HepG2 (cell line): ENCODE results near the gene SMO.

ENCODE experiments used
- CREB1 ChIP-seq, 2 experiments: fragments of 450-650 bp in 1 of 2; IDR thresholded peaks; 2 replicates each; pipeline ENCODE4 v1.6.1; 2016 to 2017; ENCODE audit warnings: control low read depth in 1 of 2, mild to moderate bottlenecking in 1 of 2, missing compliant biosample characterization in 1 of 2, missing genetic modification characterization in 1 of 2
- EP300 ChIP-seq, 3 experiments: sonication (generic) in 1 of 3; formaldehyde crosslinking in 1 of 3; IDR thresholded peaks; 2 replicates each; pipeline versions ENCODE4 v1.5.1 to v1.6.1; 2011 to 2020; ENCODE audit warnings: low read depth in 2 of 3, low read length in 2 of 3, borderline replicate concordance in 1 of 3, improper control_type of control experiment in 1 of 3, mild to moderate bottlenecking in 1 of 3, missing genetic modification reagents in 1 of 3, moderate library complexity in 1 of 3
- MED1 ChIP-seq: sonication (generic); formaldehyde crosslinking; IDR thresholded peaks from 2 replicates; pipeline ENCODE4 v1.4.0; 2020; ENCODE audit warnings: missing genetic modification reagents
- RAD51 ChIP-seq: fragments of 450-650 bp; IDR thresholded peaks from 2 replicates; pipeline ENCODE4 v1.6.1; 2016; ENCODE audit warnings: borderline replicate concordance
- TCF7L2 ChIP-seq: IDR thresholded peaks from 2 replicates; pipeline ENCODE4 v1.6.1; 2011; ENCODE audit warnings: mild to moderate bottlenecking, low read depth, low read length, moderate library complexity
- ZKSCAN1 ChIP-seq: fragments of 150-350 bp; IDR thresholded peaks from 2 replicates; pipeline ENCODE4 v1.6.1; 2014; ENCODE audit warnings: low read length
- ZNF121 ChIP-seq: sonication (generic); formaldehyde crosslinking; IDR thresholded peaks from 2 replicates; pipeline ENCODE4 v1.5.0; 2020; ENCODE audit warnings: mild to moderate bottlenecking, missing genetic modification reagents
- ZNF446 ChIP-seq: sonication (generic); formaldehyde crosslinking; IDR thresholded peaks from 2 replicates; pipeline ENCODE4 v1.5.0; 2020; ENCODE audit warnings: mild to moderate bottlenecking, missing genetic modification reagents
- ZNF713 ChIP-seq: sonication (generic); formaldehyde crosslinking; IDR thresholded peaks from 2 replicates; pipeline ENCODE4 v1.4.0; 2020; ENCODE audit warnings: mild to moderate bottlenecking, missing genetic modification reagents
- TF ChIP-seq, protein P1 (sequence below): sonication (generic); formaldehyde crosslinking; IDR thresholded peaks from 2 replicates; pipeline ENCODE4 v1.5.0; 2020; ENCODE audit warnings: mild to moderate bottlenecking, missing genetic modification reagents, borderline replicate concordance
- TF ChIP-seq, protein P2 (sequence below): sonication (generic); formaldehyde crosslinking; conservative IDR thresholded peaks from 2 replicates; pipeline ENCODE4 v1.4.0; 2020; ENCODE audit warnings: missing genetic modification reagents
- TF ChIP-seq, protein P3 (sequence below): sonication (generic); formaldehyde crosslinking; IDR thresholded peaks from 2 replicates; pipeline ENCODE4 v1.5.0; 2020; ENCODE audit warnings: mild to moderate bottlenecking, missing genetic modification reagents, moderate library complexity
- TF ChIP-seq, protein P4 (sequence below), 2 experiments: sonication (generic) in 1 of 2; formaldehyde crosslinking in 1 of 2; IDR thresholded peaks; 2 replicates each; pipeline versions ENCODE4 v1.5.1 to v1.6.1; 2011 to 2020; ENCODE audit warnings: borderline replicate concordance in 1 of 2, low read depth in 1 of 2, low read length in 1 of 2, mild to moderate bottlenecking in 1 of 2, missing genetic modification reagents in 1 of 2, moderate library complexity in 1 of 2
- TF ChIP-seq, protein P5 (sequence below): sonication (generic); formaldehyde crosslinking; IDR thresholded peaks from 2 replicates; pipeline ENCODE4 v1.8.0; 2022; ENCODE audit warnings: mild to moderate bottlenecking, missing genetic modification reagents; ENCODE audit not compliant: insufficient replicate concordance

DNA sequence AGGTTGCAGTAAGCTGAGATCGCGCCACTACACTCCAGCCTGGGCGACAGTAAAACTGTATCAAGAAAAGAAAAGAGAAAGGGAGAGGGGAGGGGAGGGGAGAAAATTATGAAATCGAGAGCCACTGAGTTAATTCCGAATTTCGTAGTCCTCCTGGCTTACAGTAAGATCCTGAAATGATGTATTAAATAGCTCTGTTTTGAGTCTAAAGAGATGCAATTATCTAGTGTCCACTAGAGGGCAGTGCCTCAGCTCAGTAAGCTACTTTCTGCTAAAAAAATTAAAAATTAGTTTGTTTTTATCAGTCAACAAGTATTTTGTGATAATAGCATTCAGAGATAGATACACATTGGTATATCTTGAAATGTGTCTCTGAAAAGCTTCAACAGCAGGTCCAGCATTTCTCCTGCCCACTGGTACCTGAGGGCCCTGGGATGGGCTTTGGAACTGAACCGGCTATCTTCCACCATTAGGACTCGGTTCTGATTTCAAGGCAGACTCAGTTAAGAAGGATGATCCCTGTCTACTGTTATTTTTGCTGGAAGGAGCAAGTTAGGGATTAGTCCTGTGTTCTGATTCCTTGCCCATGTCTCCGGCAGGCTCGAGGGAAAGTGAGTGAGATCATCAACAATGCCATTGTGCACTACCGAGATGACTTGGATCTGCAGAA lies 24.4 kb upstream of the SMO start:
- TF ChIP-seq, protein P1, sequence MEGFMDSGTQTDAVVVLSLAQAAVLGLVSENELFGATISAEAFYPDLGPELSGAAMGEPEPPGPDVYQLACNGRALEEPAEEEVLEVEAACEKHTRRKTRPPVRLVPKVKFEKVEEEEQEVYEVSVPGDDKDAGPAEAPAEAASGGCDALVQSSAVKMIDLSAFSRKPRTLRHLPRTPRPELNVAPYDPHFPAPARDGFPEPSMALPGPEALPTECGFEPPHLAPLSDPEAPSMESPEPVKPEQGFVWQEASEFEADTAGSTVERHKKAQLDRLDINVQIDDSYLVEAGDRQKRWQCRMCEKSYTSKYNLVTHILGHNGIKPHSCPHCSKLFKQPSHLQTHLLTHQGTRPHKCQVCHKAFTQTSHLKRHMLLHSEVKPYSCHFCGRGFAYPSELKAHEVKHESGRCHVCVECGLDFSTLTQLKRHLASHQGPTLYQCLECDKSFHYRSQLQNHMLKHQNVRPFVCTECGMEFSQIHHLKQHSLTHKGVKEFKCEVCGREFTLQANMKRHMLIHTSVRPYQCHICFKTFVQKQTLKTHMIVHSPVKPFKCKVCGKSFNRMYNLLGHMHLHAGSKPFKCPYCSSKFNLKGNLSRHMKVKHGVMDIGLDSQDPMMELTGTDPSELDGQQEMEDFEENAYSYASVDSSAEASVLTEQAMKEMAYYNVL: no peak
- TF ChIP-seq, protein P2, sequence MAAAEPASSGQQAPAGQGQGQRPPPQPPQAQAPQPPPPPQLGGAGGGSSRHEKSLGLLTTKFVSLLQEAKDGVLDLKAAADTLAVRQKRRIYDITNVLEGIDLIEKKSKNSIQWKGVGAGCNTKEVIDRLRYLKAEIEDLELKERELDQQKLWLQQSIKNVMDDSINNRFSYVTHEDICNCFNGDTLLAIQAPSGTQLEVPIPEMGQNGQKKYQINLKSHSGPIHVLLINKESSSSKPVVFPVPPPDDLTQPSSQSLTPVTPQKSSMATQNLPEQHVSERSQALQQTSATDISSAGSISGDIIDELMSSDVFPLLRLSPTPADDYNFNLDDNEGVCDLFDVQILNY (CRISPR knock-in tag): no peak
- no peak for TF ChIP-seq RAD51
- TF ChIP-seq, protein P3, sequence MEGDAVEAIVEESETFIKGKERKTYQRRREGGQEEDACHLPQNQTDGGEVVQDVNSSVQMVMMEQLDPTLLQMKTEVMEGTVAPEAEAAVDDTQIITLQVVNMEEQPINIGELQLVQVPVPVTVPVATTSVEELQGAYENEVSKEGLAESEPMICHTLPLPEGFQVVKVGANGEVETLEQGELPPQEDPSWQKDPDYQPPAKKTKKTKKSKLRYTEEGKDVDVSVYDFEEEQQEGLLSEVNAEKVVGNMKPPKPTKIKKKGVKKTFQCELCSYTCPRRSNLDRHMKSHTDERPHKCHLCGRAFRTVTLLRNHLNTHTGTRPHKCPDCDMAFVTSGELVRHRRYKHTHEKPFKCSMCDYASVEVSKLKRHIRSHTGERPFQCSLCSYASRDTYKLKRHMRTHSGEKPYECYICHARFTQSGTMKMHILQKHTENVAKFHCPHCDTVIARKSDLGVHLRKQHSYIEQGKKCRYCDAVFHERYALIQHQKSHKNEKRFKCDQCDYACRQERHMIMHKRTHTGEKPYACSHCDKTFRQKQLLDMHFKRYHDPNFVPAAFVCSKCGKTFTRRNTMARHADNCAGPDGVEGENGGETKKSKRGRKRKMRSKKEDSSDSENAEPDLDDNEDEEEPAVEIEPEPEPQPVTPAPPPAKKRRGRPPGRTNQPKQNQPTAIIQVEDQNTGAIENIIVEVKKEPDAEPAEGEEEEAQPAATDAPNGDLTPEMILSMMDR (CRISPR knock-in tag): peak; percentile 70
- TF ChIP-seq ZNF121 (CRISPR knock-in tag): no peak
- TF ChIP-seq TCF7L2: no peak
- TF ChIP-seq MED1 (CRISPR knock-in tag): no peak
- TF ChIP-seq, protein P4, sequence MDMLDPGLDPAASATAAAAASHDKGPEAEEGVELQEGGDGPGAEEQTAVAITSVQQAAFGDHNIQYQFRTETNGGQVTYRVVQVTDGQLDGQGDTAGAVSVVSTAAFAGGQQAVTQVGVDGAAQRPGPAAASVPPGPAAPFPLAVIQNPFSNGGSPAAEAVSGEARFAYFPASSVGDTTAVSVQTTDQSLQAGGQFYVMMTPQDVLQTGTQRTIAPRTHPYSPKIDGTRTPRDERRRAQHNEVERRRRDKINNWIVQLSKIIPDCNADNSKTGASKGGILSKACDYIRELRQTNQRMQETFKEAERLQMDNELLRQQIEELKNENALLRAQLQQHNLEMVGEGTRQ (IDR thresholded peaks at IDR 0.05; ENCODE audit: low read depth, low read length): no peak
- TF ChIP-seq, protein P4 (CRISPR knock-in tag; IDR thresholded peaks at IDR 0.05; ENCODE audit: borderline replicate concordance): no peak
- TF ChIP-seq ZNF446 (CRISPR knock-in tag): no peak
- no peak for TF ChIP-seq ZKSCAN1
- TF ChIP-seq EP300 (IDR thresholded peaks at IDR 0.05; ENCODE audit: low read depth in 2 of 2, low read length in 2 of 2): no peak
- no peak for TF ChIP-seq EP300 (CRISPR knock-in tag; IDR thresholded peaks at IDR 0.05; ENCODE audit: borderline replicate concordance)
- TF ChIP-seq CREB1 (IDR thresholded peaks at IDR 0.05): no peak
- TF ChIP-seq CREB1 (CRISPR knock-in tag; IDR thresholded peaks at IDR 0.05): no peak
- TF ChIP-seq, protein P5, sequence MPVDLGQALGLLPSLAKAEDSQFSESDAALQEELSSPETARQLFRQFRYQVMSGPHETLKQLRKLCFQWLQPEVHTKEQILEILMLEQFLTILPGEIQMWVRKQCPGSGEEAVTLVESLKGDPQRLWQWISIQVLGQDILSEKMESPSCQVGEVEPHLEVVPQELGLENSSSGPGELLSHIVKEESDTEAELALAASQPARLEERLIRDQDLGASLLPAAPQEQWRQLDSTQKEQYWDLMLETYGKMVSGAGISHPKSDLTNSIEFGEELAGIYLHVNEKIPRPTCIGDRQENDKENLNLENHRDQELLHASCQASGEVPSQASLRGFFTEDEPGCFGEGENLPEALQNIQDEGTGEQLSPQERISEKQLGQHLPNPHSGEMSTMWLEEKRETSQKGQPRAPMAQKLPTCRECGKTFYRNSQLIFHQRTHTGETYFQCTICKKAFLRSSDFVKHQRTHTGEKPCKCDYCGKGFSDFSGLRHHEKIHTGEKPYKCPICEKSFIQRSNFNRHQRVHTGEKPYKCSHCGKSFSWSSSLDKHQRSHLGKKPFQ (CRISPR knock-in tag): no peak
- TF ChIP-seq ZNF713 (CRISPR knock-in tag): no peak
